K562 (cell line): ENCODE data around the gene SLC16A10.

Experiments used
- GMEB1 ChIP-seq: fragments of 250-450 bp; sonication (Bioruptor Pico); IDR thresholded peaks from 2 replicates; pipeline ENCODE4 v1.4.0; 2020; ENCODE audit warnings: mild to moderate bottlenecking
- HDAC6 ChIP-seq: IDR thresholded peaks from 2 replicates; pipeline ENCODE4 v1.6.1; 2012; ENCODE audit warnings: low read depth, mild to moderate bottlenecking, control low read depth, inconsistent platforms, low read length, moderate library complexity
- RB1 ChIP-seq: fragments of 450-650 bp; IDR thresholded peaks from 2 replicates; pipeline ENCODE4 v1.6.1; 2017; ENCODE audit warnings: low read depth, mild to moderate bottlenecking
- TEAD2 ChIP-seq: fragments of 450-650 bp; IDR thresholded peaks from 2 replicates; pipeline ENCODE4 v1.6.1; 2016; ENCODE audit warnings: missing genetic modification characterization, control low read depth, missing compliant biosample characterization
- TF ChIP-seq, protein P1 (sequence below), 3 experiments: IDR thresholded peaks in 2 of 3; conservative IDR thresholded peaks in 1 of 3; 2 replicates each; pipeline ENCODE4 v1.5.1; 2011 to 2012; ENCODE audit warnings: low read length in 3 of 3, mild to moderate bottlenecking in 3 of 3, control low read depth in 2 of 3, improper control_type of control experiment in 1 of 3, inconsistent platforms in 1 of 3, low read depth in 1 of 3, mixed read lengths in 1 of 3, moderate library complexity in 1 of 3; ENCODE audit not compliant: insufficient read depth in 2 of 3

GRCh38 chr6:111230351-111231089, 143.2 kb downstream of the SLC16A10 start:
- TF ChIP-seq RB1, result no peak
- no peak for TF ChIP-seq GMEB1
- no peak for TF ChIP-seq TEAD2 (tag)
- TF ChIP-seq, protein P1, sequence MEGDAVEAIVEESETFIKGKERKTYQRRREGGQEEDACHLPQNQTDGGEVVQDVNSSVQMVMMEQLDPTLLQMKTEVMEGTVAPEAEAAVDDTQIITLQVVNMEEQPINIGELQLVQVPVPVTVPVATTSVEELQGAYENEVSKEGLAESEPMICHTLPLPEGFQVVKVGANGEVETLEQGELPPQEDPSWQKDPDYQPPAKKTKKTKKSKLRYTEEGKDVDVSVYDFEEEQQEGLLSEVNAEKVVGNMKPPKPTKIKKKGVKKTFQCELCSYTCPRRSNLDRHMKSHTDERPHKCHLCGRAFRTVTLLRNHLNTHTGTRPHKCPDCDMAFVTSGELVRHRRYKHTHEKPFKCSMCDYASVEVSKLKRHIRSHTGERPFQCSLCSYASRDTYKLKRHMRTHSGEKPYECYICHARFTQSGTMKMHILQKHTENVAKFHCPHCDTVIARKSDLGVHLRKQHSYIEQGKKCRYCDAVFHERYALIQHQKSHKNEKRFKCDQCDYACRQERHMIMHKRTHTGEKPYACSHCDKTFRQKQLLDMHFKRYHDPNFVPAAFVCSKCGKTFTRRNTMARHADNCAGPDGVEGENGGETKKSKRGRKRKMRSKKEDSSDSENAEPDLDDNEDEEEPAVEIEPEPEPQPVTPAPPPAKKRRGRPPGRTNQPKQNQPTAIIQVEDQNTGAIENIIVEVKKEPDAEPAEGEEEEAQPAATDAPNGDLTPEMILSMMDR (IDR thresholded peaks at IDR 0.05 in 2 of 3, conservative IDR thresholded peaks at IDR 0.05 in 1 of 3; ENCODE audit: insufficient read depth in 2 of 3, low read depth in 1 of 3, low read length in 3 of 3), result no peak
- TF ChIP-seq HDAC6, result no peak
